ENCODE measurements around the gene DOCK1.
"Not testable (repeated sequence)": the region's sequence is repeated elsewhere in the genome, so short reads cannot be mapped to it uniquely, and the experiment has no call there.

DOCK1 gene

GRCh38 chr10:127296696-127297095 is 391.5 kb downstream of the DOCK1 start:
- DNase-seq, result no peak

- DNase-seq, result no peak
Observed at GRCh38 chr10:127298381-127298780, 393.2 kb downstream of the DOCK1 start.

- not testable (repeated sequence) for DNase-seq
Observed at GRCh38 chr10:127299192-127299591, 394.0 kb downstream of the DOCK1 start.

- DNase-seq, result no peak
Observed at GRCh38 chr10:127299956-127300689, 394.9 kb downstream of the DOCK1 start.

- no peak for DNase-seq
Observed at GRCh38 chr10:127300868-127301321, 395.7 kb downstream of the DOCK1 start.

- DNase-seq, result no peak
Observed at GRCh38 chr10:127302343-127302742, 397.1 kb downstream of the DOCK1 start.

GRCh38 chr10:127303105-127303504 is 397.9 kb downstream of the DOCK1 start:
- DNase-seq, result no peak

GRCh38 chr10:127303746-127304145 is 398.5 kb downstream of the DOCK1 start:
- DNase-seq, result no peak

- DNase-seq, result no peak
Observed at GRCh38 chr10:127306479-127306878, 401.3 kb downstream of the DOCK1 start.

GRCh38 chr10:127307338-127307737 is 402.1 kb downstream of the DOCK1 start:
- no peak for DNase-seq

GRCh38 chr10:127308031-127308430 is 402.8 kb downstream of the DOCK1 start:
- DNase-seq, result no peak

GRCh38 chr10:127309619-127310018 is 404.4 kb downstream of the DOCK1 start:
- not testable (repeated sequence) for DNase-seq

GRCh38 chr10:127310430-127310829 is 405.2 kb downstream of the DOCK1 start:
- no peak for DNase-seq

- DNase-seq, result no peak
Observed at GRCh38 chr10:127310923-127311322, 405.7 kb downstream of the DOCK1 start.

- DNase-seq, result no peak
Observed at GRCh38 chr10:127313996-127314700, 408.9 kb downstream of the DOCK1 start.

GRCh38 chr10:127314797-127315196 is 409.6 kb downstream of the DOCK1 start:
- no peak for DNase-seq

GRCh38 chr10:127315888-127316287 is 410.7 kb downstream of the DOCK1 start:
- no peak for DNase-seq

- DNase-seq, result no peak
Observed at GRCh38 chr10:127318396-127318795, 413.2 kb downstream of the DOCK1 start.

GRCh38 chr10:127319271-127319670 is 414.0 kb downstream of the DOCK1 start:
- no peak for DNase-seq

- DNase-seq, result no peak
Observed at GRCh38 chr10:127319691-127320090, 414.5 kb downstream of the DOCK1 start.

- DNase-seq, result no peak
Observed at GRCh38 chr10:127320176-127320575, 414.9 kb downstream of the DOCK1 start.

- no peak for DNase-seq
Observed at GRCh38 chr10:127322286-127322685, 417.1 kb downstream of the DOCK1 start.

GRCh38 chr10:127325506-127325905 is 420.3 kb downstream of the DOCK1 start:
- no peak for DNase-seq

- no peak for DNase-seq
Observed at GRCh38 chr10:127326883-127327282, 421.7 kb downstream of the DOCK1 start.
